Astrocyte (in vitro differentiated cells and primary cell): ENCODE data around the gene FRMD3.

Source experiments
- CTCF ChIP-seq: IDR thresholded peaks from 2 replicates; pipeline ENCODE4 v1.5.1; 2011; ENCODE audit warnings: low read depth, mild to moderate bottlenecking, inconsistent platforms, low read length, moderate library complexity; ENCODE audit not compliant: insufficient read depth
- EZH2 ChIP-seq: IDR thresholded peaks from 2 replicates; pipeline ENCODE4 v1.6.1; 2012; ENCODE audit warnings: mild to moderate bottlenecking, low read length, inconsistent platforms; ENCODE audit not compliant: insufficient read depth

GRCh38 chr9:83343366-83343999 is 194.7 kb downstream of the FRMD3 start:
- no peak for TF ChIP-seq CTCF
- no peak for TF ChIP-seq EZH2
